HUES64 (cell line): ENCODE results near the gene ATP6V0C.
"Not testable (repeated sequence)": the region's sequence is repeated elsewhere in the genome, so short reads cannot be mapped to it uniquely, and the experiment has no call there.

Experiments
- H3K27ac ChIP-seq: 2 replicates; pipeline ENCODE4 v1.7.0; 2013; ENCODE audit warnings: low read depth, low read length, inconsistent platforms
- H3K27me3 ChIP-seq: 2 replicates; pipeline ENCODE4 v1.6.1; 2013; ENCODE audit warnings: mild to moderate bottlenecking, low read length; ENCODE audit not compliant: insufficient read depth
- H3K36me3 ChIP-seq: 2 replicates; pipeline ENCODE4 v1.6.1; 2013; ENCODE audit warnings: mild to moderate bottlenecking, low read length; ENCODE audit not compliant: insufficient read depth
- H3K4me1 ChIP-seq: 2 replicates; pipeline ENCODE4 v1.6.1; 2013; ENCODE audit warnings: mild to moderate bottlenecking, low read length, moderate library complexity; ENCODE audit not compliant: insufficient read depth
- H3K4me3 ChIP-seq: 2 replicates; pipeline ENCODE4 v1.5.1; 2013; ENCODE audit warnings: mild to moderate bottlenecking, low read length, moderate library complexity
- H3K9ac ChIP-seq: 2 replicates; pipeline ENCODE4 v1.6.1; 2013; ENCODE audit warnings: mild to moderate bottlenecking, low read depth, low read length
- H3K9me3 ChIP-seq: 2 replicates; pipeline ENCODE4 v1.6.1; 2013; ENCODE audit warnings: low read depth, low read length; ENCODE audit not compliant: insufficient read depth
- WGBS: fragments of 150-250, 120-280 bp; methylation state at CpG from one replicate; pipeline ENCODE4 v1.1.7; 2013; ENCODE audit warnings: missing lambda C conversion rate; 5-methylcytosine and 5-hydroxymethylcytosine counted together

The ATP6V0C gene

DNA sequence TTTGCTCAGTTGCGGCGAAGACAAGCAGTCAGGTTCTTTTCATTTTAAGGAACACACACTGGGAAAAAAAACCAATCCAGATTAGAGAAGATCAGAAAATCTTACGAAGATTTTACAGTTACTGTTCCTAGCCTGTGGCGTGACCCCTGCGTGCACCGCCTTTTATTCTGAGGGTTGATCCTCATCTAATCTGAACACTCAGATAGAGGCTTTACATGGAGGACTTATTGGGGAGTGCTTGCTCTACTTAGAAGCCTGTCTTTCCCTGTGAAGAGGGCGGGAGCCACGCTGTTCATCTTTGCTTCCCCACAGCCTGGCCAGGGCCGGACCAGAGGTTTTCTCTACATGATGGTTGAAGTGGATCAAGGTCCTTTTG lies 37.4 kb upstream of the ATP6V0C start:
- Histone ChIP-seq H3K9me3 (no peaks in the 10 kb centered on the region), H3K9ac (no peak overlapping the region; the same call in 1 of the 2 replicates), H3K4me3 (peak overlapping the region; percentile 77; the same call in 1 of the 2 replicates), H3K36me3 (no peaks in the 10 kb centered on the region), H3K27me3 (peaks cover 48% of the 10 kb centered on the region), H3K4me1 (no peaks in the 10 kb centered on the region), H3K27ac (no peak overlapping the region)
- 94% methylated on average over 9 of the region's 9 CpGs for WGBS

- no peaks in the 10 kb centered on the region for H3K9me3 ChIP-seq
- no peak overlapping the region for H3K9ac ChIP-seq
- no peaks in the 10 kb centered on the region for H3K4me1 ChIP-seq
- no peak overlapping the region for H3K27ac ChIP-seq
- no peaks in the 10 kb centered on the region for H3K36me3 ChIP-seq
- H3K27me3 ChIP-seq: peaks cover 44% of the 10 kb centered on the region
- WGBS: 86% methylated on average over 3 of the region's 3 CpGs
- no peak overlapping the region for H3K4me3 ChIP-seq
Measured at GRCh38 chr16:2476741-2477140, 37.0 kb upstream of the ATP6V0C start.

GRCh38 chr16:2477327-2477726 lies 36.4 kb upstream of the ATP6V0C start:
- H3K27ac ChIP-seq: no peak overlapping the region
- H3K36me3 ChIP-seq: no peaks in the 10 kb centered on the region
- H3K27me3 ChIP-seq: peaks cover 38% of the 10 kb centered on the region
- H3K9me3 ChIP-seq: no peaks in the 10 kb centered on the region
- no peak overlapping the region for H3K4me3 ChIP-seq
- no peaks in the 10 kb centered on the region for H3K4me1 ChIP-seq
- WGBS: 93% methylated on average over 3 of the region's 3 CpGs
- no peak overlapping the region for H3K9ac ChIP-seq

GRCh38 chr16:2478279-2478678 lies 35.5 kb upstream of the ATP6V0C start:
- Histone ChIP-seq H3K9me3 (no peaks in the 10 kb centered on the region), H3K36me3 (no peaks in the 10 kb centered on the region), H3K4me1 (no peaks in the 10 kb centered on the region), H3K27ac (no peak overlapping the region), H3K27me3 (peaks cover 28% of the 10 kb centered on the region), H3K4me3 (no peak overlapping the region), H3K9ac (no peak overlapping the region)
- WGBS: 91% methylated on average over 8 of the region's 8 CpGs

DNA sequence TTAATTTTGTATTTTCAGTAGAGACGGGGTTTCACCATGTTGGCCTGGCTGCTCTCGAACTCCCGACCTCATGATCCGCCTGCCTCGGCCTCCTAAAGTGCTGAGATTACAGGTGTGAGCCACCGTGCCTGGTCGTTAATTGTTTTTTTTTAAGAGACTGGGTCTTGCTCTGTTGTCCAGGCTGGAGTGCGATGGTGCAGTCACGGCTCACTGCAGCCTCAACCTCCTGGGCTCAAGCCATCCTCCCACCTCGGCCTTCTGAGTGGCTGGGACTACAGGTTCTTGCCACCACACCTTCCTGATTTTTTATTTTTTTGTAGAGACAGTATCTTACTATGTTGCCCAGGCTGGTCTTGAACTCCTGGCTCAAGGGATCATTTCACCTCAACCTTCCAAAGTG lies 33.8 kb upstream of the ATP6V0C start:
- not testable (repeated sequence) for H3K9me3 ChIP-seq, H3K4me1 ChIP-seq, H3K36me3 ChIP-seq, H3K9ac ChIP-seq, H3K4me3 ChIP-seq, H3K27ac ChIP-seq
- 94% methylated on average over 10 of the region's 10 CpGs for WGBS
- peaks cover 16% of the 10 kb centered on the region for H3K27me3 ChIP-seq

DNA sequence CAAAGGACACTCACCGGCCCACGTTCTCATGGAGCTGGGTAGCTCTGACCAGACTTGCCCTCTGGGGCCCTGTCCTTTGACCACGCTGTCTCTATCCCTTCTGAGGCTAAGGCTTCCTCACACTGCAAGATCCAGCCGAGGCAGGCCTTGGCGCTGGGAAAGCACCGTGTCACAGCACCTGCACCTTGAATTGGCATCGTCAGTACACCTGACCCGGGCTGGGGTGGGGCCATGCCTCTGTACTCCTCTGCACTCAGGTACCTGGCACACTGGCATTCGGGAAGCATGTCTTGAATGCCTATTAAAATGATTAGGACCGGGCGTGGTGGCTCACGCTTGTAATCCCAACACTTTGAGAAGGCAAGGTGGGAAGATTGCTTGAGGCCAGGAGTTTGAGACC lies 32.8 kb upstream of the ATP6V0C start:
- H3K9me3 ChIP-seq: no peaks in the 10 kb centered on the region
- WGBS: 94% methylated on average over 12 of the region's 12 CpGs
- H3K4me1 ChIP-seq: no peaks in the 10 kb centered on the region
- no peaks in the 10 kb centered on the region for H3K36me3 ChIP-seq
- no peak overlapping the region for H3K4me3 ChIP-seq
- no peak overlapping the region for H3K9ac ChIP-seq
- no peak overlapping the region for H3K27ac ChIP-seq
- H3K27me3 ChIP-seq: peaks cover 11% of the 10 kb centered on the region

- no peaks in the 10 kb centered on the region for H3K36me3 ChIP-seq
- H3K4me1 ChIP-seq: no peaks in the 10 kb centered on the region
- WGBS: 85% methylated on average over 7 of the region's 7 CpGs
Measured at GRCh38 chr16:2481676-2482075, 32.1 kb upstream of the ATP6V0C start.

GRCh38 chr16:2482249-2482648 lies 31.5 kb upstream of the ATP6V0C start:
- H3K36me3 ChIP-seq: no peaks in the 10 kb centered on the region
- H3K27me3 ChIP-seq: no peaks in the 10 kb centered on the region
- H3K4me1 ChIP-seq: no peaks in the 10 kb centered on the region
- WGBS: 94% methylated on average over 13 of the region's 13 CpGs
- no peak overlapping the region for H3K9ac ChIP-seq
- H3K9me3 ChIP-seq: no peaks in the 10 kb centered on the region
- no peak overlapping the region for H3K4me3 ChIP-seq
- no peak overlapping the region for H3K27ac ChIP-seq

More at GRCh38 chr16:2481676-2482075, 32.1 kb upstream of the ATP6V0C start:
- H3K9ac ChIP-seq: no peak overlapping the region
- no peak overlapping the region for H3K27ac ChIP-seq
- H3K9me3 ChIP-seq: no peaks in the 10 kb centered on the region
- peaks cover 4% of the 10 kb centered on the region for H3K27me3 ChIP-seq
- no peak overlapping the region for H3K4me3 ChIP-seq

- Histone ChIP-seq H3K9ac (no peak overlapping the region), H3K4me1 (no peaks in the 10 kb centered on the region)
Measured at GRCh38 chr16:2482708-2483534, 30.8 kb upstream of the ATP6V0C start.

DNA sequence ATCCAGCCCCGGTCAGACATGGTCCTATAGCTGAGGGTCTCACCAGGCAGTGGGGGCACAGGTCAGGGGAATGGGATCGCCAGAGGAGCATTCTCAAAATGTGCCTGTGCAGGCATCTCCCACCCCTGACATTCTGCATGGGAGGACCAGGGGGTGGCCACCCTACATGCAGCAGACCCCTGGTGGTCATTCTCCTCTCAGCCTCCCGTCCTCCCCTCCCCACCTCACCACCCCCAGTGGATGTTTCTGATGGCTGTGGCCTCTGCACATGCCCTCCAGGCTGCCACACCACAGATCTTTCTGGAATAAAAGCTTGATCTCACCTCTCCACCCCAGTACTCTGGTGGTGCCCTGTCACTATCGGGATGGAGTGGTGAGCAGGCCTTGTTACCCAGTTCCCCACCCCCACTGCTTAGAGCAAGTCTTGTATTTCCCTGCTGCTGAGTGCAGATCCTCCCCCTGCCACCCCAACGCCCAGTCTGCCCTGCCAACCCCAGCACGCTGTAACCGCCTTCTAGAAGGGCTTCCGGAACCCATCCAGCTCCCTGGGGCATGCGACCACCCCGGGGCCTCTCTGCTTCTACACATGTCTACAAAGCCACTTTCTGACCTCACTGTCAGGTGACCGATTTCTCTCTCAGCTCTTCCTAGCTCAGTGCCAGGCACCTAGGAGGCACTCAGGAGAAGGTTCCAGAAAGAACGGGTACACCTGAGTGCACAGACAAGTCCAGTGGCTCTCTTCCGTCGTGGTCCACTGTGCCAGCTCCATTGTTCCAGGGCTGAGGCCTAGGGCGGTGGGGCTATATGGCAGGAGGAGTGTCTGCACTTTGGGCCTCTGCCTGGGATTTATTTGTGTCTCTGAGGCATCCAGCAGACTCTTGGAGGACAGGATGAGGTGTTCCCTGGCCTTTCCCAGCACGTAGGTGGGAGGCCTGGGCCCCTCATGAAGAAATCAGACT lies 29.5 kb upstream of the ATP6V0C start:
- Histone ChIP-seq H3K36me3 (no peaks in the 10 kb centered on the region), H3K4me3 (no peak overlapping the region), H3K9ac (no peak overlapping the region), H3K4me1 (no peaks in the 10 kb centered on the region), H3K27me3 (no peaks in the 10 kb centered on the region), H3K9me3 (no peaks in the 10 kb centered on the region), H3K27ac (no peak overlapping the region)
- WGBS: 91% methylated on average over 16 of the region's 16 CpGs

More at GRCh38 chr16:2482708-2483534, 30.8 kb upstream of the ATP6V0C start:
- Histone ChIP-seq H3K27me3 (no peaks in the 10 kb centered on the region), H3K36me3 (no peaks in the 10 kb centered on the region), H3K9me3 (no peaks in the 10 kb centered on the region), H3K27ac (no peak overlapping the region), H3K4me3 (no peak overlapping the region)
- 90% methylated on average over 32 of the region's 32 CpGs for WGBS

- H3K36me3 ChIP-seq: no peaks in the 10 kb centered on the region
- H3K4me1 ChIP-seq: no peaks in the 10 kb centered on the region
- no peaks in the 10 kb centered on the region for H3K27me3 ChIP-seq
Measured at GRCh38 chr16:2484898-2485508, 28.7 kb upstream of the ATP6V0C start.

More at GRCh38 chr16:2484898-2485508, 28.7 kb upstream of the ATP6V0C start:
- H3K27ac ChIP-seq: no peak overlapping the region
- no peaks in the 10 kb centered on the region for H3K9me3 ChIP-seq
- 92% methylated on average over 13 of the region's 13 CpGs for WGBS
- no peak overlapping the region for H3K4me3 ChIP-seq
- no peak overlapping the region for H3K9ac ChIP-seq
